ENCODE measurements around the gene MIF4GD. TPM values are rescaled to one million over a fixed set of nuclear protein-coding genes. Genes with fewer than 3 reads are reported as not detected.
"Not testable (repeated sequence)": the region's sequence is repeated elsewhere in the genome, so short reads cannot be mapped to it uniquely, and the experiment has no call there.

MIF4GD gene
- total RNA-seq = 15.4 TPM
- long read RNA-seq, transcript MIF4GD-202 (6 exons, 1,306 nt) = major isoform, 11 of 29 reads
- long read RNA-seq, partial matches to known transcripts = 2 of 29 reads
- long read RNA-seq, other reads (novel, unspliced or antisense) = 9 of 29 reads

GRCh38 chr17:75270966-75271232 lies at the start of gene MIF4GD:
Gene MIF4GD, minus strand, starts transcription at chr17:75271231. Its CDS starts 1,036 bp downstream, at chr17:75270195.
- DNase-seq = no peak
- intact Hi-C loops (cut with micrococcal nuclease) = no loop called here
- no peak for ATAC-seq

- ATAC-seq (no peak), DNase-seq (no peak)
- intact Hi-C loops (cut with micrococcal nuclease) = loop anchor here (5.0 kb wide), 1 partner anchor 92 kb away; no protein-coding TSS in a partner anchor
Measured at GRCh38 chr17:75319904-75320691, 49.1 kb upstream of the MIF4GD start.

- intact Hi-C loops (cut with micrococcal nuclease) = no loop called here
- DNase-seq (no peak), ATAC-seq (no peak)
Measured at GRCh38 chr17:75318615-75319222, 47.7 kb upstream of the MIF4GD start.

GRCh38 chr17:75318211-75318610 lies 47.2 kb upstream of the MIF4GD start:
- no peak for DNase-seq
- intact Hi-C loops (cut with micrococcal nuclease) = no loop called here
- peak; percentile 17 for ATAC-seq

GRCh38 chr17:75317671-75318070 lies 46.6 kb upstream of the MIF4GD start:
- intact Hi-C loops (cut with micrococcal nuclease) = no loop called here
- DNase-seq = peak; percentile 40
- no peak for ATAC-seq

GRCh38 chr17:75316253-75316652 lies 45.2 kb upstream of the MIF4GD start:
- ATAC-seq (no peak), DNase-seq (no peak)
- intact Hi-C loops (cut with micrococcal nuclease) = no loop called here

- DNase-seq (no peak), ATAC-seq (no peak)
- intact Hi-C loops (cut with micrococcal nuclease) = no loop called here
Measured at GRCh38 chr17:75315541-75316243, 44.7 kb upstream of the MIF4GD start.

GRCh38 chr17:75313941-75314551 lies 43.0 kb upstream of the MIF4GD start:
- ATAC-seq = peak; percentile 62
- intact Hi-C loops (cut with micrococcal nuclease) = loop anchor here (5.0 kb wide), 1 partner anchor 853 kb away; no protein-coding TSS in a partner anchor
- DNase-seq = peak; percentile 34

GRCh38 chr17:75308732-75309629 lies 38.0 kb upstream of the MIF4GD start:
- ATAC-seq (peak; percentile 43), DNase-seq (peak; percentile 40)
- intact Hi-C loops (cut with micrococcal nuclease) = no loop called here

GRCh38 chr17:75307957-75308731 lies 37.1 kb upstream of the MIF4GD start:
- no peak for ATAC-seq
- intact Hi-C loops (cut with micrococcal nuclease) = no loop called here

GRCh38 chr17:75301502-75302206 lies 30.6 kb upstream of the MIF4GD start:
- intact Hi-C loops (cut with micrococcal nuclease) = no loop called here
- no peak for DNase-seq
- no peak for ATAC-seq

More at GRCh38 chr17:75307957-75308731, 37.1 kb upstream of the MIF4GD start:
- DNase-seq = no peak

- intact Hi-C loops (cut with micrococcal nuclease) = no loop called here
- ATAC-seq = no peak
- no peak for DNase-seq
Measured at GRCh38 chr17:75301049-75301448, 30.0 kb upstream of the MIF4GD start.

- DNase-seq = no peak
- no peak for ATAC-seq
- intact Hi-C loops (cut with micrococcal nuclease) = no loop called here
Measured at GRCh38 chr17:75300280-75300679, 29.2 kb upstream of the MIF4GD start.

- no peak for DNase-seq
- intact Hi-C loops (cut with micrococcal nuclease) = no loop called here
- ATAC-seq = peak; percentile 61
Measured at GRCh38 chr17:75295201-75296158, 24.4 kb upstream of the MIF4GD start.

GRCh38 chr17:75292810-75293448 lies 21.9 kb upstream of the MIF4GD start:
- ATAC-seq; intact Hi-C loops (cut with micrococcal nuclease): not testable (repeated sequence)
- peak; percentile 54 for DNase-seq

All from left ventricle myocardium superior (tissue), 1 donor.